NCI-H2171 (cell line): ENCODE data around the gene TMEM132C.

Experiments used
- DNase-seq: peaks from one replicate; lab custom pipeline; 2025; lab: John Stamatoyannopoulos, UW

TMEM132C gene

GRCh38 chr12:128612150-128612850 lies 345.3 kb downstream of the TMEM132C start:
- DNase-seq = no peak

GRCh38 chr12:128613837-128614590 lies 347.0 kb downstream of the TMEM132C start:
- no peak for DNase-seq

GRCh38 chr12:128617304-128617833 lies 350.4 kb downstream of the TMEM132C start:
- DNase-seq = no peak

- DNase-seq = no peak
These were observed 352.3 kb downstream of the TMEM132C start for GRCh38 chr12:128619263-128619662.

- no peak for DNase-seq
These were observed 354.3 kb downstream of the TMEM132C start for GRCh38 chr12:128621304-128621703.

- DNase-seq = no peak
These were observed 356.8 kb downstream of the TMEM132C start for GRCh38 chr12:128623748-128624147.

GRCh38 chr12:128626808-128627320 lies 359.9 kb downstream of the TMEM132C start:
- DNase-seq = no peak

GRCh38 chr12:128627659-128628058 lies 360.7 kb downstream of the TMEM132C start:
- DNase-seq = no peak

GRCh38 chr12:128629979-128630378 lies 363.0 kb downstream of the TMEM132C start:
- DNase-seq = no peak

- DNase-seq = no peak
These were observed 371.0 kb downstream of the TMEM132C start for GRCh38 chr12:128637642-128638606.

GRCh38 chr12:128639089-128639488 lies 372.1 kb downstream of the TMEM132C start:
- no peak for DNase-seq

- no peak for DNase-seq
These were observed 376.2 kb downstream of the TMEM132C start for GRCh38 chr12:128643155-128643554.

GRCh38 chr12:128644664-128645296 lies 377.8 kb downstream of the TMEM132C start:
- DNase-seq = no peak

- no peak for DNase-seq
These were observed 382.9 kb downstream of the TMEM132C start for GRCh38 chr12:128649902-128650301.

- DNase-seq = no peak
These were observed 385.3 kb downstream of the TMEM132C start for GRCh38 chr12:128652136-128652751.

GRCh38 chr12:128654468-128654867 lies 387.5 kb downstream of the TMEM132C start:
- no peak for DNase-seq

- no peak for DNase-seq
These were observed 390.4 kb downstream of the TMEM132C start for GRCh38 chr12:128657378-128657777.

GRCh38 chr12:128660532-128661225 lies 393.7 kb downstream of the TMEM132C start:
- DNase-seq = no peak

- no peak for DNase-seq
These were observed 394.2 kb downstream of the TMEM132C start for GRCh38 chr12:128661226-128661569.

- no peak for DNase-seq
These were observed 395.1 kb downstream of the TMEM132C start for GRCh38 chr12:128662101-128662500.
